Loucy (cell line): ENCODE measurements around the gene BRINP3.

Experiments
- H2AFZ ChIP-seq: fragments of 200-600 bp; sonication (generic); 2 replicates; pipeline ENCODE4 v1.6.0; 2016; ENCODE audit warnings: antibody characterized with exemption, mild to moderate bottlenecking, low read length, moderate library complexity
- H3F3A ChIP-seq: fragments of 200-600 bp; 2 replicates; pipeline ENCODE4 v1.6.0; 2016; ENCODE audit warnings: antibody characterized with exemption, low read depth, mild to moderate bottlenecking
- H3K27me3 ChIP-seq: fragments of 200-600 bp; sonication (generic); 2 replicates; pipeline ENCODE4 v1.6.1; 2014; ENCODE audit warnings: low read length, mild to moderate bottlenecking; ENCODE audit not compliant: insufficient read depth, poor library complexity, severe bottlenecking
- H3K36me3 ChIP-seq: fragments of 200-600 bp; sonication (generic); 2 replicates; pipeline ENCODE4 v1.6.1; 2016; ENCODE audit warnings: low read length; ENCODE audit not compliant: insufficient read depth
- H3K4me1 ChIP-seq: fragments of 200-600 bp; sonication (generic); 2 replicates; pipeline ENCODE4 v1.5.1; 2014; ENCODE audit warnings: low read length, mild to moderate bottlenecking; ENCODE audit not compliant: insufficient read depth, poor library complexity, severe bottlenecking
- H3K4me2 ChIP-seq: fragments of 200-600 bp; sonication (generic); 2 replicates; pipeline ENCODE4 v1.6.0; 2014; ENCODE audit warnings: antibody characterized with exemption, low read length, low read depth, mild to moderate bottlenecking; ENCODE audit not compliant: poor library complexity, severe bottlenecking
- H3K4me3 ChIP-seq: fragments of 200-600 bp; sonication (generic); 2 replicates; pipeline ENCODE4 v1.5.1; 2014; ENCODE audit warnings: low read length, mild to moderate bottlenecking, mixed read lengths; ENCODE audit not compliant: poor library complexity, severe bottlenecking
- H3K79me2 ChIP-seq: fragments of 200-600 bp; sonication (generic); 2 replicates; pipeline ENCODE4 v1.6.1; 2014; ENCODE audit warnings: low read length; ENCODE audit not compliant: insufficient read depth
- H3K9ac ChIP-seq: fragments of 200-600 bp; sonication (generic); 2 replicates; pipeline ENCODE4 v1.6.0; 2014; ENCODE audit warnings: mild to moderate bottlenecking, low read depth, low read length, moderate library complexity; ENCODE audit not compliant: poor library complexity, severe bottlenecking
- H3K9me2 ChIP-seq: fragments of 200-600 bp; sonication (generic); replicated peaks from 2 replicates; pipeline ENCODE4 v1.6.1; 2016; ENCODE audit warnings: low read depth, low read length, mixed read lengths
- H3K9me3 ChIP-seq: fragments of 200-600 bp; sonication (generic); 2 replicates; pipeline ENCODE4 v1.6.1; 2014; ENCODE audit warnings: mild to moderate bottlenecking, antibody characterized with exemption, low read length, low read depth; ENCODE audit not compliant: insufficient read depth
- H4K20me1 ChIP-seq: fragments of 200-600 bp; sonication (generic); 2 replicates; pipeline ENCODE4 v1.6.0; 2014; ENCODE audit warnings: antibody characterized with exemption, low read length, mild to moderate bottlenecking; ENCODE audit not compliant: insufficient read depth, poor library complexity, severe bottlenecking
- CTCF ChIP-seq: fragments of 200-600 bp; sonication (generic); conservative IDR thresholded peaks from 2 replicates; pipeline ENCODE4 v1.5.1; 2014; ENCODE audit warnings: mild to moderate bottlenecking, antibody characterized with exemption, low read length
- EZH2phosphoT487 ChIP-seq: fragments of 200-600 bp; IDR thresholded peaks from 2 replicates; pipeline ENCODE4 v1.6.1; 2018; ENCODE audit warnings: antibody characterized with exemption, mild to moderate bottlenecking, moderate library complexity, borderline replicate concordance

BRINP3 gene

GRCh38 chr1:190497565-190497964 is 19.9 kb upstream of the BRINP3 start:
- no peaks in the 10 kb centered on the region for H3K27me3 ChIP-seq
- H3F3A ChIP-seq: no peaks in the 10 kb centered on the region
- no peaks in the 10 kb centered on the region for H3K79me2 ChIP-seq
- no peak overlapping the region for H3K4me3 ChIP-seq
- no peak overlapping the region for H3K4me2 ChIP-seq
- H4K20me1 ChIP-seq: no peaks in the 10 kb centered on the region
- H3K9me2 ChIP-seq: no peaks in the 10 kb centered on the region
- H2AFZ ChIP-seq: no peak overlapping the region
- TF ChIP-seq CTCF (no peak), EZH2phosphoT487 (no peak)
- H3K9ac ChIP-seq: no peak overlapping the region
- H3K4me1 ChIP-seq: no peaks in the 10 kb centered on the region
- H3K9me3 ChIP-seq: no peaks in the 10 kb centered on the region
- H3K36me3 ChIP-seq: no peaks in the 10 kb centered on the region

- Histone ChIP-seq H3K4me2 (no peak overlapping the region), H3K9me3 (no peaks in the 10 kb centered on the region), H3K4me1 (no peaks in the 10 kb centered on the region), H3K79me2 (no peaks in the 10 kb centered on the region), H2AFZ (no peak overlapping the region), H3F3A (no peaks in the 10 kb centered on the region), H3K9ac (no peak overlapping the region), H3K4me3 (no peak overlapping the region), H3K9me2 (no peaks in the 10 kb centered on the region), H3K27me3 (no peaks in the 10 kb centered on the region), H4K20me1 (no peaks in the 10 kb centered on the region), H3K36me3 (no peaks in the 10 kb centered on the region)
- no peak for TF ChIP-seq EZH2phosphoT487
These were observed 16.8 kb upstream of the BRINP3 start for GRCh38 chr1:190494451-190494850.

GRCh38 chr1:190491404-190491803 is 13.7 kb upstream of the BRINP3 start:
- H3F3A ChIP-seq: no peaks in the 10 kb centered on the region
- H3K79me2 ChIP-seq: no peaks in the 10 kb centered on the region
- H3K9me3 ChIP-seq: no peaks in the 10 kb centered on the region
- H3K4me1 ChIP-seq: no peaks in the 10 kb centered on the region
- no peak overlapping the region for H3K4me3 ChIP-seq
- H2AFZ ChIP-seq: no peak overlapping the region
- no peak overlapping the region for H3K4me2 ChIP-seq
- 0 out of 2 replicates have a peak, but pooled peaks have one; percentile 11 for TF ChIP-seq CTCF
- TF ChIP-seq EZH2phosphoT487: no peak
- H3K36me3 ChIP-seq: no peaks in the 10 kb centered on the region
- no peaks in the 10 kb centered on the region for H3K9me2 ChIP-seq
- no peak overlapping the region for H3K9ac ChIP-seq
- no peaks in the 10 kb centered on the region for H4K20me1 ChIP-seq
- H3K27me3 ChIP-seq: no peaks in the 10 kb centered on the region

- H3K27me3 ChIP-seq: no peaks in the 10 kb centered on the region
- H3K4me1 ChIP-seq: no peaks in the 10 kb centered on the region
- H3K4me3 ChIP-seq: no peak overlapping the region
- H2AFZ ChIP-seq: no peak overlapping the region
- no peak overlapping the region for H3K9ac ChIP-seq
- H3K4me2 ChIP-seq: no peak overlapping the region
- H3K9me2 ChIP-seq: no peaks in the 10 kb centered on the region
- no peaks in the 10 kb centered on the region for H4K20me1 ChIP-seq
- no peaks in the 10 kb centered on the region for H3K79me2 ChIP-seq
- no peaks in the 10 kb centered on the region for H3F3A ChIP-seq
- H3K9me3 ChIP-seq: no peaks in the 10 kb centered on the region
- TF ChIP-seq EZH2phosphoT487: no peak
- TF ChIP-seq CTCF: no peak
- no peaks in the 10 kb centered on the region for H3K36me3 ChIP-seq
These were observed 6.4 kb upstream of the BRINP3 start for GRCh38 chr1:190484045-190484444.
